T-helper 17 cell (primary cell): ENCODE measurements around the gene DIO3. TPM values are rescaled to one million over a fixed set of nuclear protein-coding genes. Genes with fewer than 3 reads are reported as not detected.

Experiments used
- ATAC-seq: fragments of 150-1000 bp; cut with Tn5 transposase; 2 replicates; pipeline ENCODE4 v1.10.0; 2021; ENCODE audit warnings: mild to moderate bottlenecking, moderate library complexity
- DNase-seq, 3 donors: peaks; one replicate each; pipeline versions ENCODE4 v3.0.0 to v3.0.0-alpha.2; 2020 to 2021
- H3K9me3 ChIP-seq: one replicate; pipeline ENCODE4 v1.7.0; 2013; ENCODE audit warnings: low read length, mild to moderate bottlenecking; ENCODE audit not compliant: control insufficient read depth, poor library complexity, severe bottlenecking
- H3K27ac Mint-ChIP-seq: one replicate; pipeline ENCODE4 v1.8.0; 2022; ENCODE audit warnings: mild to moderate bottlenecking, moderate library complexity, mixed read lengths
- H3K27me3 Mint-ChIP-seq: one replicate; pipeline ENCODE4 v1.8.0; 2022; ENCODE audit warnings: mixed read lengths
- H3K36me3 Mint-ChIP-seq: one replicate; pipeline ENCODE4 v1.8.0; 2022; ENCODE audit warnings: low read depth, mixed read lengths
- H3K4me1 Mint-ChIP-seq: one replicate; pipeline ENCODE4 v1.8.0; 2022; ENCODE audit warnings: mild to moderate bottlenecking, mixed read lengths
- H3K4me3 Mint-ChIP-seq: one replicate; pipeline ENCODE4 v1.8.0; 2022; ENCODE audit warnings: mild to moderate bottlenecking, moderate library complexity, mixed read lengths
- total RNA-seq, 4 donors: library from RNA in 2 of 4; stranded (reverse) in 2 of 4; gene quantifications; one replicate each; pipeline ENCODE4 v1.2.3 and lab custom pipeline; 2022 to 2026

Gene DIO3
- total RNA-seq, 2 donors from 2014 or later, result not detected

GRCh38 chr14:101595349-101595748 is 34.1 kb downstream of the DIO3 start:
- Mint-ChIP-seq H3K36me3 (peaks cover 3% of the 10 kb centered on the region), H3K4me3 (no peak overlapping the region), H3K27me3 (no peaks in the 10 kb centered on the region), H3K27ac (peak overlapping the region; percentile 86), H3K4me1 (peaks cover 26% of the 10 kb centered on the region)
- DNase-seq, result no peak
- no peaks in the 10 kb centered on the region for H3K9me3 ChIP-seq
- ATAC-seq, result no peak

- Mint-ChIP-seq H3K4me1 (peaks cover 26% of the 10 kb centered on the region), H3K36me3 (peaks cover 3% of the 10 kb centered on the region)
These were observed 34.8 kb downstream of the DIO3 start for GRCh38 chr14:101595887-101596721.

DNA sequence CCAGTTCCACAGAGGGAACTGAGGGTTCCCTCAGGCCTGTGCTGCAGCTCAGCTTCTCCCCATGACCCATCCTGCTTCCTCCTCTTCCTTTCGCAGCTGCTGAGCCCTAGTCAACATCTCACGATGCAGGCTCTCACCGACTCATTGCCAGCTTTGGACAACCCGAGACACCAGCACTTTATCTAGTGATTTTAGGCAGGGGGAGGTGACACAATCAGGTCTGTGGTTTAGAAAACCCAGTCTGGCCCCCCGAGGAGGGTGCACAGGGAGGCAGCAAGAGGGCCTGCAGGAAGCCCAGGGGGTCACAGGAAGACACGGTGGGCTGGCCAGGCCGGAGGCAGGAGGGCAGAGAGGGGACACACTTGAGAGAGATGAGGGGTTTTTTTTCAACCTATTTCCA is 35.4 kb downstream of the DIO3 start:
- Mint-ChIP-seq H3K36me3 (peaks cover 3% of the 10 kb centered on the region), H3K4me1 (peaks cover 26% of the 10 kb centered on the region), H3K27ac (peak overlapping the region; percentile 86), H3K4me3 (no peak overlapping the region), H3K27me3 (no peaks in the 10 kb centered on the region)
- DNase-seq (no peak), ATAC-seq (no peak)
- H3K9me3 ChIP-seq, result no peaks in the 10 kb centered on the region

More at GRCh38 chr14:101595887-101596721, 34.8 kb downstream of the DIO3 start:
- H3K9me3 ChIP-seq, result no peaks in the 10 kb centered on the region
- DNase-seq, result no peak
- Mint-ChIP-seq H3K27ac (peak overlapping the region; percentile 86), H3K27me3 (no peaks in the 10 kb centered on the region), H3K4me3 (peak overlapping the region; percentile 32)
- ATAC-seq, result peak; percentile 16

DNA sequence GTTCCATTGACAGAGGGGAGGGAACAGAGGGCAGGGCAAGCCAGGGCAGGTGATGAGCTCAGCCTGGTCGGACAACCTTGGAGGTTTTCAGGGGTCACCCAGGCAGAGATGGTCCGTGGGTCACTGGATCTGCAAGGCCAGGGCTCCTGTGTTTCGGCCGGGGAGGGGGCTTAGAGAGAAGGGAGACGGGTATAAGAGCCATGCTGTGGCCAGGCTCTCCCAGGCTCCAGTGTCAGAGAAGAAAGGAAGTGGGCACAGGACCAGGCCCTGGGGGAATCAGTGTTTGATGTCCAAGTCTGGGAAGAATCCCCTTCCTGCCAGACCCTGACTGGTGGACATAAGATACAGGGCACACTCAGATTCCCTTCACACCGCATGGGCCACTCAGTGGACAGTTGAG is 36.9 kb downstream of the DIO3 start:
- ATAC-seq (no peak), DNase-seq (no peak)
- Mint-ChIP-seq H3K4me1 (peaks cover 26% of the 10 kb centered on the region), H3K27me3 (no peaks in the 10 kb centered on the region), H3K4me3 (no peak overlapping the region), H3K27ac (no peak overlapping the region), H3K36me3 (peaks cover 3% of the 10 kb centered on the region)
- H3K9me3 ChIP-seq, result no peaks in the 10 kb centered on the region

GRCh38 chr14:101598571-101599233 is 37.4 kb downstream of the DIO3 start:
- Mint-ChIP-seq H3K36me3 (peaks cover 3% of the 10 kb centered on the region), H3K4me3 (no peak overlapping the region), H3K4me1 (peaks cover 26% of the 10 kb centered on the region), H3K27ac (no peak overlapping the region), H3K27me3 (no peaks in the 10 kb centered on the region)
- ATAC-seq (no peak), DNase-seq (no peak)
- no peaks in the 10 kb centered on the region for H3K9me3 ChIP-seq

GRCh38 chr14:101599234-101599885 is 38.1 kb downstream of the DIO3 start:
- no peak for DNase-seq

DNA sequence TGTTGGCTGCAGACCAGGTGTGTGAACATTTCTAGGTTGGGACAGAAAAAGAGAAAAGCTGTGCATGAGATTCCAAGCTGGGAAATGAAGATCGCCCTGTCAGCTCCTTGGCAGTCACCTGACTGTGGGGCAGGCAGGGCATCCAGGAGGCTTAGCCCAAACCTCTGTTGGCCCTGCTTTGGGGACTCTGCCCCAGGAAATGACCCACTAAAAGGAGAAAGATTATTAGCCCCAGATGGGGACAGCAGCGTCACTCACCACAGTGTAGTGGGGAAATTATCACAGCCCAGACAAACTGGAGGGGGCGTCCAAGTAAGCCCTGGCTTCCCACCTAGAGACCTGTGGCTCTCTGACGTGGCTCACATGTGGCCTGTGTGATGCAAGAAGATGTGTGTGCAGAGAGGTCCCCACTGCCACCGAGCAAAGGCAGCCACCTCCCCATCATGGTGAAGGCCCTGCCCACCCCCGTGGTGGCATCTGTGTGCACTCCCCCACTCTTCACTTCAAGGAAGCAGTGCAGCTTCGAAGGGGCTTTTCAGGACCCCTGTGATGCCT is 39.1 kb downstream of the DIO3 start:
- Mint-ChIP-seq H3K27me3 (peaks cover 7% of the 10 kb centered on the region), H3K4me1 (peaks cover 26% of the 10 kb centered on the region), H3K36me3 (peaks cover 7% of the 10 kb centered on the region), H3K4me3 (no peak overlapping the region), H3K27ac (peak overlapping the region; percentile 39)
- ATAC-seq (no peak), DNase-seq (no peak)
- H3K9me3 ChIP-seq, result no peaks in the 10 kb centered on the region

More at GRCh38 chr14:101599234-101599885, 38.1 kb downstream of the DIO3 start:
- no peaks in the 10 kb centered on the region for H3K9me3 ChIP-seq
- Mint-ChIP-seq H3K27ac (no peak overlapping the region), H3K27me3 (no peaks in the 10 kb centered on the region), H3K36me3 (peaks cover 3% of the 10 kb centered on the region), H3K4me1 (peaks cover 26% of the 10 kb centered on the region), H3K4me3 (no peak overlapping the region)
- no peak for ATAC-seq

DNA sequence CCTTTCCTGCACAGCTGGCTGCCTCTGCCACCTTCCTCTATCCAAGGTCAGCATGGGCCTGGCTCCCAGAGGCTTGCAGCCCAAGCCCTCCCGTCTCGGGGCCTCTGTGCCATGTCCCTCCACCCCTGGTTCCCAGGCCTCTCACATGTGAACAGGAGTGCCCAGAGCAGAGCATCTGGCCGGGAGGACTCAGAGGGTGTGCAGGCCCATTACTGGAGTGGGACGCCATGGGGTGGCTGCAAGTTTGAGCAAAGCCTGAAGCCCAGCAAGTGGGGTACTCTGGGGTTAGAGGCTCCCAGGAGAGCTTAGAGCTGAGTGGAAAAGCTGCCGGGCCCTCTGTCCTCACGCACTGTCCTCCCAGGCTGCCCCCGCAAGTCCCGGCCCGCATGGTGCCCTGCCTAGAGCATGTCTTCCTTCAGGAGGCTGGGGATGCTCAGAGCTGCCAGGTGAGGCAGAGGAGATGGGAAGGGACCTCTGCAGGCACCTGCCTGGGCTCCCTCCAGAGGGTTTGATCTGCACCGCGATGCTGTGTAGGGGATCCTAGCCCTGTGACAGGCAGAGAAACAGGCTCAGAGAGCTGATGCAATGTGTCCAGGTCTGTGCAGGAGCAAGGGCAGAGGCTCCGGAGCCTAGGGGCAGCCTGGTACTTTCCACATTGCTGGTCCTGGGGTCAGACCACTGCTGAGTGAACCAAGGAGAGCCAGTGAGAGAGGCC is 39.8 kb downstream of the DIO3 start:
- H3K4me1 Mint-ChIP-seq, result peaks cover 22% of the 10 kb centered on the region
- no peak for DNase-seq

DNA sequence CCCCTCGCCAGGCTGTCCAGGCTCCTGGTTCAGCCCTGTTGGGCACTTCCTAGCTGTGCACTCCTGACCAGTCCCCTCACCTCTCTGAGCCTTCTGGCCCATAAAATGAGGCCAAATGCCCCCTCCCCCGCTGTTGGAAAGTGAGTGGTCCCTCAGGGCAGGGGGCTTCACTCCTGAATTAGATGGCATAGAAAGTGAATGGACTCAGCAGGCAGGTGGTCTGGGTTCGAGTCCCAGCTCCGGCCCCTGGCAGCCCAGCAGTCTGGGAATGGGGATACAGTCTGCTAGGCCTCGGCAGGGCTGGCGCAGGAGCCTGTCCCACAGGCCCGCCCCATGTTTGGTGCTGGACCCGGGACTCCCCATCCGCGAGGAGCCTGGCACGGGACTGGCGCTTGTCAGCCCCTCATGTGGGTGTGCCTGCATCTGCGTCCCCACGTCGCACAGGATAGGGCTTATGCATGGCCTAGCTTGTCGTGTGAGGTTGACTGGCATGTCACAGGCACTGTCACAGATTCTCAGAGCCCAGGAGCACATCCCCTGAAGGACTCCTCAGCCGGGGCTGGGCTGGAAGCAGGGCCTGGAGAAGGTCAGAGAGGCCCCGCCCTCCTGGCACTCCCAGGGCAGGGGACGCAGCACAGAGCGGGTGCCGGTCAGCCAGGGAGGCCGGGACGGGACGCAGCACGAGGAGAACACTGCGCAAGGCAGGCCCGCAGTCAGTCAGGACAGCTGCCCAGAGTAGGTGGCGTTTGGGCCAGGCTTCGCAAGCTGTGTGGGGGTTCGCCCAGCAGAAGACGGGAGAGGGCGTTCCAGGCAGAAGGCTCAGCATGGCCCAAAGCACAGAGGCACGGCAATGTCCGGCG is 40.5 kb downstream of the DIO3 start:
- peaks cover 15% of the 10 kb centered on the region for H3K4me1 Mint-ChIP-seq
- peaks cover 21% of the 10 kb centered on the region for H3K27me3 Mint-ChIP-seq
- DNase-seq (peak in 1 of 3 donors; percentile 7), ATAC-seq (no peak)
- peaks cover 10% of the 10 kb centered on the region for H3K36me3 Mint-ChIP-seq
- no peak overlapping the region for H3K4me3 Mint-ChIP-seq
- H3K27ac Mint-ChIP-seq, result no peak overlapping the region
- no peaks in the 10 kb centered on the region for H3K9me3 ChIP-seq

More for the DNA sequence above, 39.8 kb downstream of the DIO3 start:
- H3K4me3 Mint-ChIP-seq, result no peak overlapping the region
- peaks cover 8% of the 10 kb centered on the region for H3K36me3 Mint-ChIP-seq
- H3K27me3 Mint-ChIP-seq, result peaks cover 13% of the 10 kb centered on the region
- H3K27ac Mint-ChIP-seq, result no peak overlapping the region
- no peaks in the 10 kb centered on the region for H3K9me3 ChIP-seq
- no peak for ATAC-seq

GRCh38 chr14:101602466-101602840 is 41.2 kb downstream of the DIO3 start:
- H3K9me3 ChIP-seq, result no peaks in the 10 kb centered on the region
- no peak overlapping the region for H3K27ac Mint-ChIP-seq

DNA sequence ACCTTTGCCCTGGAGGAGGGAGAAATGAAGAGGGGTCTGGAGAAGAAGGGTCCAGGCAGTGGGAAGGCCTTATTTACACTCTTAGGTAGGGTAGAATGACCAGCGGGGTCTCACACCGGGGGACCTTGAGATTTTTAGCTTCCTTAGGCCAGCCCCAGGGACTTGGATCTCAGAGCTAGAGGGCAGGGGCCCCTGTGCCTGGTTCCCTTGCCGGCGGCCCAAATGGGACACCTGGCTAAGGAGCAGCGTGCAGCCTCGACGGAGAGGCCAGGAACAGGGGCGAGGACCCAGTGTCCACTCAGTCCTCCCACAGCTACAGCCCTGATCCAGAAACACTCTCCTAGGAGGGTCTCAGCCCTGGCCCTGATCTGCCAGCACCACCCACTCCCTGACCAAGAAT is 41.8 kb downstream of the DIO3 start:
- DNase-seq (no peak), ATAC-seq (no peak)
- H3K4me1 Mint-ChIP-seq, result peaks cover 5% of the 10 kb centered on the region
- H3K27ac Mint-ChIP-seq, result peak overlapping the region; percentile 29
- H3K4me3 Mint-ChIP-seq, result no peak overlapping the region
- H3K27me3 Mint-ChIP-seq, result peaks cover 23% of the 10 kb centered on the region
- H3K9me3 ChIP-seq, result no peaks in the 10 kb centered on the region
- peaks cover 9% of the 10 kb centered on the region for H3K36me3 Mint-ChIP-seq

More at GRCh38 chr14:101602466-101602840, 41.2 kb downstream of the DIO3 start:
- no peak overlapping the region for H3K4me3 Mint-ChIP-seq
- H3K27me3 Mint-ChIP-seq, result peaks cover 22% of the 10 kb centered on the region
- peak in 1 of 3 donors; percentile 6 for DNase-seq
- H3K36me3 Mint-ChIP-seq, result peaks cover 10% of the 10 kb centered on the region
- H3K4me1 Mint-ChIP-seq, result peaks cover 11% of the 10 kb centered on the region
- no peak for ATAC-seq
